H9 (cell line): Measurements from ENCODE around the gene TANC2. TPM values are rescaled to one million over a fixed set of nuclear protein-coding genes. Genes with fewer than 3 reads are reported as not detected.

Experiments used
- DNase-seq: peaks from one replicate; pipeline ENCODE4 v3.0.0-alpha.2; 2017
- H2AFZ ChIP-seq: one replicate; pipeline ENCODE4 v1.6.1; 2013; ENCODE audit warnings: mild to moderate bottlenecking, low read length, control low read depth, moderate library complexity
- H2AK5ac ChIP-seq: 2 replicates; pipeline ENCODE4 v1.6.1; 2013; ENCODE audit warnings: low read length, control low read depth, mixed read lengths; ENCODE audit not compliant: insufficient read length
- H2BK120ac ChIP-seq: one replicate; pipeline ENCODE4 v1.6.1; 2013; ENCODE audit warnings: low read depth, mild to moderate bottlenecking, low read length, control low read depth, inconsistent platforms; ENCODE audit not compliant: poor library complexity, severe bottlenecking
- H2BK12ac ChIP-seq: 2 replicates; pipeline ENCODE4 v1.6.1; 2013; ENCODE audit warnings: low read length, control low read depth, mixed read lengths, low read depth; ENCODE audit not compliant: insufficient read length
- H2BK15ac ChIP-seq: 2 replicates; pipeline ENCODE4 v1.6.1; 2013; ENCODE audit warnings: low read depth, low read length, control low read depth
- H2BK20ac ChIP-seq: one replicate; pipeline ENCODE4 v1.6.1; 2013; ENCODE audit warnings: low read depth, mild to moderate bottlenecking, low read length, control low read depth, inconsistent platforms; ENCODE audit not compliant: poor library complexity, severe bottlenecking
- H2BK5ac ChIP-seq: 2 replicates; pipeline ENCODE4 v1.6.1; 2013; ENCODE audit warnings: low read length, control low read depth, mixed read lengths; ENCODE audit not compliant: insufficient read length
- H3K14ac ChIP-seq: 2 replicates; pipeline ENCODE4 v1.6.1; 2013; ENCODE audit warnings: low read length, control low read depth; ENCODE audit not compliant: insufficient read depth
- H3K18ac ChIP-seq: 2 replicates; pipeline ENCODE4 v1.6.1; 2013; ENCODE audit warnings: low read depth, mild to moderate bottlenecking, mixed read lengths, low read length, control low read depth; ENCODE audit not compliant: insufficient read length
- H3K23ac ChIP-seq: 2 replicates; pipeline ENCODE4 v1.6.1; 2013; ENCODE audit warnings: low read length, control low read depth, mixed read lengths, low read depth; ENCODE audit not compliant: insufficient read length
- H3K23me2 ChIP-seq: 2 replicates; pipeline ENCODE4 v1.6.1; 2013; ENCODE audit warnings: low read depth, mild to moderate bottlenecking, mixed read lengths, low read length, control low read depth; ENCODE audit not compliant: insufficient read length, poor library complexity, severe bottlenecking
- H3K27ac ChIP-seq: 2 replicates; pipeline ENCODE4 v1.5.1; 2013; ENCODE audit warnings: low read length, control low read depth, mixed read lengths, low read depth; ENCODE audit not compliant: insufficient read length
- H3K27me3 ChIP-seq: 2 replicates; pipeline ENCODE4 v1.6.1; 2013; ENCODE audit warnings: low read length, control low read depth, inconsistent platforms; ENCODE audit not compliant: insufficient read depth
- H3K4ac ChIP-seq: 2 replicates; pipeline ENCODE4 v1.6.1; 2013; ENCODE audit warnings: low read depth, mild to moderate bottlenecking, control low read depth, inconsistent platforms, low read length, moderate library complexity
- H3K4me1 ChIP-seq: 2 replicates; pipeline ENCODE4 v1.6.1; 2013; ENCODE audit warnings: low read length, control low read depth, inconsistent platforms; ENCODE audit not compliant: insufficient read depth
- H3K4me2 ChIP-seq: 2 replicates; pipeline ENCODE4 v1.6.1; 2013; ENCODE audit warnings: low read length, control low read depth, mixed read lengths; ENCODE audit not compliant: insufficient read length, insufficient read depth
- H3K56ac ChIP-seq: 2 replicates; pipeline ENCODE4 v1.6.1; 2013; ENCODE audit warnings: low read depth, mild to moderate bottlenecking, mixed read lengths, low read length, control low read depth; ENCODE audit not compliant: insufficient read length
- H3K79me1 ChIP-seq: 2 replicates; pipeline ENCODE4 v1.6.1; 2013; ENCODE audit warnings: low read depth, mild to moderate bottlenecking, moderate library complexity, low read length, control low read depth, inconsistent platforms; ENCODE audit not compliant: insufficient read depth, poor library complexity, severe bottlenecking
- H3K79me2 ChIP-seq: 2 replicates; pipeline ENCODE4 v1.6.1; 2013; ENCODE audit warnings: low read length, control low read depth, inconsistent platforms; ENCODE audit not compliant: insufficient read depth
- H3K9ac ChIP-seq: 2 replicates; pipeline ENCODE4 v1.6.1; 2013; ENCODE audit warnings: low read length, control low read depth, mixed read lengths; ENCODE audit not compliant: insufficient read length; ENCODE audit errors: extremely low read depth
- H3K9me3 ChIP-seq: one replicate; pipeline ENCODE4 v1.6.1; 2013; ENCODE audit warnings: low read depth, low read length, inconsistent platforms; ENCODE audit not compliant: control insufficient read depth
- H3T11ph ChIP-seq: one replicate; pipeline ENCODE4 v1.6.1; 2013; ENCODE audit warnings: mild to moderate bottlenecking, low read length, control low read depth, inconsistent platforms
- H4K20me1 ChIP-seq: one replicate; pipeline ENCODE4 v1.6.1; 2013; ENCODE audit not compliant: control insufficient read depth, insufficient read length, insufficient read depth
- H4K5ac ChIP-seq: 2 replicates; pipeline ENCODE4 v1.6.1; 2013; ENCODE audit warnings: low read depth, mild to moderate bottlenecking, mixed read lengths, low read length, control low read depth; ENCODE audit not compliant: insufficient read length
- H4K8ac ChIP-seq: replicated peaks from 2 replicates; pipeline ENCODE4 v1.6.1; 2013; ENCODE audit warnings: low read length, control low read depth, mixed read lengths, low read depth; ENCODE audit not compliant: insufficient read length
- H4K91ac ChIP-seq: 2 replicates; pipeline ENCODE4 v1.6.1; 2013; ENCODE audit warnings: low read depth, mild to moderate bottlenecking, moderate library complexity, mixed read lengths, low read length, control low read depth; ENCODE audit not compliant: insufficient read length
- H3K27ac Mint-ChIP-seq, 3 experiments: 2 replicates in 2 of 3; 3 replicates in 1 of 3; pipeline ENCODE4 v1.8.0; 2020 to 2021; ENCODE audit warnings: mixed read lengths in 3 of 3, mild to moderate bottlenecking in 1 of 3, moderate library complexity in 1 of 3
- H3K27me3 Mint-ChIP-seq: 2 replicates; pipeline ENCODE4 v1.8.0; 2021; ENCODE audit warnings: low read depth, mild to moderate bottlenecking, moderate library complexity, mixed read lengths
- H3K36me3 Mint-ChIP-seq, 3 experiments: 2 replicates in 2 of 3; 3 replicates in 1 of 3; pipeline ENCODE4 v1.8.0; 2020 to 2021; ENCODE audit warnings: low read depth in 3 of 3, mixed read lengths in 3 of 3; ENCODE audit not compliant: insufficient read depth in 1 of 3
- H3K4me1 Mint-ChIP-seq, 2 experiments: 2 replicates each; pipeline ENCODE4 v1.8.0; 2020; ENCODE audit warnings: mixed read lengths in 2 of 2
- H3K4me3 Mint-ChIP-seq, 2 experiments: 2 replicates in 1 of 2; 3 replicates in 1 of 2; pipeline ENCODE4 v1.8.0; 2020 to 2021; ENCODE audit warnings: mild to moderate bottlenecking in 2 of 2, mixed read lengths in 2 of 2, moderate library complexity in 1 of 2
- H3K9me3 Mint-ChIP-seq, 2 experiments: 2 replicates in 1 of 2; 3 replicates in 1 of 2; pipeline ENCODE4 v1.8.0; 2020; ENCODE audit warnings: mild to moderate bottlenecking in 2 of 2, mixed read lengths in 2 of 2, moderate library complexity in 1 of 2
- WGBS: extraction: QIAGEN DNeasy Blood & Tissue Kit; methylation state at CpG from one replicate; pipeline ENCODE4 v1.1.7; 2013; ENCODE audit warnings: missing lambda C conversion rate, low lambda C conversion rate, mixed read lengths; ENCODE audit not compliant: insufficient read length; ENCODE audit errors: extremely low coverage; 5-methylcytosine and 5-hydroxymethylcytosine counted together
- total RNA-seq: library from RNA; stranded (reverse); gene quantifications from 2 replicates; pipeline ENCODE4 v1.2.1, GENCODE V29; 2021
- TF ChIP-seq, protein P1 (sequence below): fragments of 200-600 bp; sonication (generic); conservative IDR thresholded peaks from 3 replicates; pipeline ENCODE4 v1.8.0; 2021; ENCODE audit warnings: antibody characterized with exemption, mild to moderate bottlenecking

Gene TANC2
- total RNA-seq, 1 experiment from 2014 or later, result 7.3 TPM

DNA sequence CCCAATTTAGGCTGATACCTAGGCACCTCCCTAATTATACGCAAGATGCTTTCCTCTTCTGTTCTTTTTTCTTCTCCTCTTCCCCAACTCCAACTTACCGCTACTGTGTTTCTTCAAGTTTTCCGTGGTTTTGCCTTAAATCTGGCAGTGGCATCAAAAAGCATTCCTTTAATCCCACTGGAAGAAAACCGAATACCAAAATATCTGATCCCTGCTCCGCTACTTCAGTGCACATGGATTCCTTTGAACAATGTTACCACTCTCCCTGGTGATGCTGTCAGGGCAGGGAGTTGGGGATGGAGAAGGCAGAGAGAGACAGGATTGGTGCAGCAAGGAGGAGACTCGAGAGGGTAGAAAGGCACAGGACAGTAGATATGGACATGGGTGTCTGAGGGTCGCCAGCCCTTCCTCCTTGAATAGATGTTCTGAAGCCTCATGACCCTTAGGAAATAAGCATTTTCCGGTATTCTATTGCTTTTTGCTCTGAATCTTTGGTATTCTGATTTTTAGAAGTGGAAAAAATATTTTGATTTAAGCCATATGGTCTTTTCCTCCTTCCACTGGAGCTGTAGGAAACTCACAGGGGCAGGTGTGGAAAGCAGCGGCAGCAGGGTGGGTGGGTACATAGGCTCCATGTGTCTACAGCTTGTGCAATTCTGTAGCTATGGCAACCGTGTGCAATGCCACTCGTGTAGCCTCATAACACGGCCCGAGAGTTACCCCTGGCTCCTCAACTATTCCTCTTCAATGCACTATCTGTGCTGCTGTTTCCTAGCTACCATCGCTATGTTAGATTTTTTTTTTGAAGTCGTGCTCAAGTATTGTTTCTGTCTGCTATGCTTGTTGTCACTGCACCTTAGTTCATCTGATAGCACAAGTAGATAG is 32.3 kb upstream of the TANC2 start:
- Histone ChIP-seq H2BK20ac (no peak overlapping the region), H4K5ac (no peak overlapping the region), H3K23ac (no peak overlapping the region), H3K56ac (no peak overlapping the region), H3K18ac (no peak overlapping the region), H3K9ac (no peak overlapping the region), H2BK12ac (no peak overlapping the region), H4K91ac (no peak overlapping the region), H2BK15ac (no peak overlapping the region), H2BK5ac (no peak overlapping the region), H3K79me2 (no peaks in the 10 kb centered on the region), H3K23me2 (no peaks in the 10 kb centered on the region), H4K8ac (no peak overlapping the region), H3K9me3 (no peaks in the 10 kb centered on the region), H3K27ac (no peak overlapping the region), H3K14ac (no peak overlapping the region), H3K4me1 (no peaks in the 10 kb centered on the region), H2AK5ac (no peak overlapping the region), H3K4ac (no peak overlapping the region), H3K27me3 (no peaks in the 10 kb centered on the region), H2BK120ac (no peak overlapping the region), H2AFZ (no peak overlapping the region), H3K4me2 (no peak overlapping the region), H3K79me1 (no peaks in the 10 kb centered on the region), H4K20me1 (no peaks in the 10 kb centered on the region), H3T11ph (no peak overlapping the region)
- no peaks in the 10 kb centered on the region for H3K36me3 Mint-ChIP-seq
- no peaks in the 10 kb centered on the region; the same call in 1 of the 2 replicates for H3K27me3 Mint-ChIP-seq
- no peaks in the 10 kb centered on the region for H3K9me3 Mint-ChIP-seq
- no CpG with 5 or more reads among the region's 15 CpGs for WGBS
- TF ChIP-seq, protein P1, sequence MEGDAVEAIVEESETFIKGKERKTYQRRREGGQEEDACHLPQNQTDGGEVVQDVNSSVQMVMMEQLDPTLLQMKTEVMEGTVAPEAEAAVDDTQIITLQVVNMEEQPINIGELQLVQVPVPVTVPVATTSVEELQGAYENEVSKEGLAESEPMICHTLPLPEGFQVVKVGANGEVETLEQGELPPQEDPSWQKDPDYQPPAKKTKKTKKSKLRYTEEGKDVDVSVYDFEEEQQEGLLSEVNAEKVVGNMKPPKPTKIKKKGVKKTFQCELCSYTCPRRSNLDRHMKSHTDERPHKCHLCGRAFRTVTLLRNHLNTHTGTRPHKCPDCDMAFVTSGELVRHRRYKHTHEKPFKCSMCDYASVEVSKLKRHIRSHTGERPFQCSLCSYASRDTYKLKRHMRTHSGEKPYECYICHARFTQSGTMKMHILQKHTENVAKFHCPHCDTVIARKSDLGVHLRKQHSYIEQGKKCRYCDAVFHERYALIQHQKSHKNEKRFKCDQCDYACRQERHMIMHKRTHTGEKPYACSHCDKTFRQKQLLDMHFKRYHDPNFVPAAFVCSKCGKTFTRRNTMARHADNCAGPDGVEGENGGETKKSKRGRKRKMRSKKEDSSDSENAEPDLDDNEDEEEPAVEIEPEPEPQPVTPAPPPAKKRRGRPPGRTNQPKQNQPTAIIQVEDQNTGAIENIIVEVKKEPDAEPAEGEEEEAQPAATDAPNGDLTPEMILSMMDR, result no peak
- no peak overlapping the region for H3K27ac Mint-ChIP-seq
- no peak for DNase-seq
- no peak overlapping the region for H3K4me3 Mint-ChIP-seq
- peaks cover 3% of the 10 kb centered on the region in 2 experiments; a peak in 3 of 4 replicates for H3K4me1 Mint-ChIP-seq
